OCI-LY1 (cell line): ENCODE data around the gene NSF.
"Not testable (repeated sequence)": the region's sequence is repeated elsewhere in the genome, so short reads cannot be mapped to it uniquely, and the experiment has no call there.

ENCODE experiments used
- EZH2 ChIP-seq: fragments of 200-600 bp; sonication (generic), shearing (Covaris generic); IDR thresholded peaks from 2 replicates; pipeline ENCODE4 v1.8.0; 2017; ENCODE audit warnings: borderline replicate concordance, mixed run types, mild to moderate bottlenecking, antibody characterized with exemption, low read length, moderate library complexity, mixed read lengths
- TF ChIP-seq, protein P1 (sequence below): fragments of 200-600 bp; sonication (generic), shearing (Covaris generic); IDR thresholded peaks from 2 replicates; pipeline ENCODE4 v1.5.1; 2017; ENCODE audit warnings: mild to moderate bottlenecking, antibody characterized with exemption, low read length, moderate library complexity, mixed read lengths

DNA sequence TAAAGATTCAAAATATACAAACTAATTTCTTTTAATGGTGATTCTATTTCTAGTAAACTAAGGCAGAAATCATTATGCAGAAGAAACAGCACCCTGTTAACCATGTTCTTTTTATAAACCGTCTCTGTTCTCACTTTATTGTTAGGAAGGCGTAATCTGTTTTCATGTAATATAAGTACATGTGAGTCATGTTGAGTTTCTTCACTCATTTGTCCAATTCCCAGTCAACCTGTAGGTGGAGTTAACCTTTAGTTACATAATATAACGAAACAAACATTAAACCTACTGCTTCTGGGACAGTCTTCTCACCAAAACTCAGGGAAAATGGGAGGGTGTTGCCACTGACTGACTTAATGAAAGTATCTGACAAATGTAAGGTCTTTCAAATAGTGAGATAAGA lies 101.7 kb downstream of the NSF start:
- TF ChIP-seq, protein P1, sequence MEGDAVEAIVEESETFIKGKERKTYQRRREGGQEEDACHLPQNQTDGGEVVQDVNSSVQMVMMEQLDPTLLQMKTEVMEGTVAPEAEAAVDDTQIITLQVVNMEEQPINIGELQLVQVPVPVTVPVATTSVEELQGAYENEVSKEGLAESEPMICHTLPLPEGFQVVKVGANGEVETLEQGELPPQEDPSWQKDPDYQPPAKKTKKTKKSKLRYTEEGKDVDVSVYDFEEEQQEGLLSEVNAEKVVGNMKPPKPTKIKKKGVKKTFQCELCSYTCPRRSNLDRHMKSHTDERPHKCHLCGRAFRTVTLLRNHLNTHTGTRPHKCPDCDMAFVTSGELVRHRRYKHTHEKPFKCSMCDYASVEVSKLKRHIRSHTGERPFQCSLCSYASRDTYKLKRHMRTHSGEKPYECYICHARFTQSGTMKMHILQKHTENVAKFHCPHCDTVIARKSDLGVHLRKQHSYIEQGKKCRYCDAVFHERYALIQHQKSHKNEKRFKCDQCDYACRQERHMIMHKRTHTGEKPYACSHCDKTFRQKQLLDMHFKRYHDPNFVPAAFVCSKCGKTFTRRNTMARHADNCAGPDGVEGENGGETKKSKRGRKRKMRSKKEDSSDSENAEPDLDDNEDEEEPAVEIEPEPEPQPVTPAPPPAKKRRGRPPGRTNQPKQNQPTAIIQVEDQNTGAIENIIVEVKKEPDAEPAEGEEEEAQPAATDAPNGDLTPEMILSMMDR: not testable (repeated sequence)
- not testable (repeated sequence) for TF ChIP-seq EZH2
